H4 (cell line): ENCODE results near the gene PRDM11. TPM values are rescaled to one million over a fixed set of nuclear protein-coding genes. Genes with fewer than 3 reads are reported as not detected.
"Not testable (repeated sequence)": the region's sequence is repeated elsewhere in the genome, so short reads cannot be mapped to it uniquely, and the experiment has no call there.

Experiments used
- DNase-seq: peaks from one replicate; pipeline ENCODE4 v3.0.0-alpha.2; 2015; ENCODE audit warnings: low spot score
- total RNA-seq: library from RNA; depleted of rRNA; stranded (reverse); fragments of >200 nt; shearing (Covaris generic); gene quantifications from 2 replicates; pipeline ENCODE4 v1.2.3, GENCODE V29; 2014; rRNA removed

The PRDM11 gene
- total RNA-seq, result 6.7 and 13.1 TPM in 2 replicates

- DNase-seq, result peak; percentile 67
These were observed at the start of gene PRDM11 for GRCh38 chr11:45146072-45147016. TSS of gene PRDM11 (plus strand) at chr11:45146639. CDS start at chr11:45181767, 35,128 bp downstream.

- DNase-seq, result peak; percentile 44
These were observed 48.5 kb upstream of the PRDM11 start for GRCh38 chr11:45097721-45098493.

GRCh38 chr11:45098929-45099328 lies 47.5 kb upstream of the PRDM11 start:
- no peak for DNase-seq

- peak; percentile 44 for DNase-seq
These were observed 46.1 kb upstream of the PRDM11 start for GRCh38 chr11:45100339-45100738.

- DNase-seq, result no peak
These were observed 44.1 kb upstream of the PRDM11 start for GRCh38 chr11:45102361-45102809.

- DNase-seq, result peak; percentile 68
These were observed 43.4 kb upstream of the PRDM11 start for GRCh38 chr11:45102810-45103621.

- no peak for DNase-seq
These were observed 42.2 kb upstream of the PRDM11 start for GRCh38 chr11:45104006-45104789.

- DNase-seq, result no peak
These were observed 41.7 kb upstream of the PRDM11 start for GRCh38 chr11:45104790-45105084.

GRCh38 chr11:45105233-45105983 lies 41.0 kb upstream of the PRDM11 start:
- peak; percentile 74 for DNase-seq

GRCh38 chr11:45105984-45106375 lies 40.5 kb upstream of the PRDM11 start:
- no peak for DNase-seq

- no peak for DNase-seq
These were observed 40.0 kb upstream of the PRDM11 start for GRCh38 chr11:45106440-45106839.

- DNase-seq, result no peak
These were observed 39.4 kb upstream of the PRDM11 start for GRCh38 chr11:45107029-45107428.

- peak; percentile 6 for DNase-seq
These were observed 38.1 kb upstream of the PRDM11 start for GRCh38 chr11:45108070-45109064.

GRCh38 chr11:45109400-45109799 lies 37.0 kb upstream of the PRDM11 start:
- no peak for DNase-seq

GRCh38 chr11:45110562-45110961 lies 35.9 kb upstream of the PRDM11 start:
- DNase-seq, result peak; percentile 70

GRCh38 chr11:45113807-45114206 lies 32.6 kb upstream of the PRDM11 start:
- DNase-seq, result no peak

- DNase-seq, result not testable (repeated sequence)
These were observed 18.6 kb upstream of the PRDM11 start for GRCh38 chr11:45127836-45128235.

- DNase-seq, result peak; percentile 6
These were observed 12.6 kb upstream of the PRDM11 start for GRCh38 chr11:45133878-45134277.

GRCh38 chr11:45141171-45141570 lies 5.3 kb upstream of the PRDM11 start:
- DNase-seq, result no peak
